Superior temporal gyrus (tissue), 1 donor: Measurements from ENCODE around the gene SLC46A2.

Experiments used
- DNase-seq: peaks from one replicate; pipeline ENCODE4 v3.0.0-alpha.2; 2016; ENCODE audit errors: extremely low spot score

Gene SLC46A2

GRCh38 chr9:112885324-112885723 lies 5.4 kb downstream of the SLC46A2 start:
- DNase-seq: no peak

GRCh38 chr9:112884721-112885120 lies 6.0 kb downstream of the SLC46A2 start:
- no peak for DNase-seq

- DNase-seq: no peak
These were observed 6.6 kb downstream of the SLC46A2 start for GRCh38 chr9:112884101-112884500.

- DNase-seq: no peak
These were observed 9.3 kb downstream of the SLC46A2 start for GRCh38 chr9:112881331-112881730.

GRCh38 chr9:112880650-112881049 lies 10.0 kb downstream of the SLC46A2 start:
- DNase-seq: no peak

GRCh38 chr9:112878752-112879151 lies 11.9 kb downstream of the SLC46A2 start:
- no peak for DNase-seq

GRCh38 chr9:112873773-112874405 lies 16.8 kb downstream of the SLC46A2 start:
- no peak for DNase-seq

GRCh38 chr9:112872019-112872418 lies 18.7 kb downstream of the SLC46A2 start:
- no peak for DNase-seq

GRCh38 chr9:112870556-112870955 lies 20.1 kb downstream of the SLC46A2 start:
- DNase-seq: no peak

GRCh38 chr9:112869917-112870316 lies 20.8 kb downstream of the SLC46A2 start:
- DNase-seq: no peak

GRCh38 chr9:112869041-112869529 lies 21.6 kb downstream of the SLC46A2 start:
- no peak for DNase-seq

- no peak for DNase-seq
These were observed 22.2 kb downstream of the SLC46A2 start for GRCh38 chr9:112868461-112868860.

- DNase-seq: no peak
These were observed 23.2 kb downstream of the SLC46A2 start for GRCh38 chr9:112867275-112867991.

GRCh38 chr9:112866662-112867274 lies 23.9 kb downstream of the SLC46A2 start:
- no peak for DNase-seq

- DNase-seq: no peak
These were observed 25.7 kb downstream of the SLC46A2 start for GRCh38 chr9:112864982-112865381.

- no peak for DNase-seq
These were observed 26.3 kb downstream of the SLC46A2 start for GRCh38 chr9:112864403-112864802.

GRCh38 chr9:112863746-112864145 lies 26.9 kb downstream of the SLC46A2 start:
- no peak for DNase-seq

- no peak for DNase-seq
These were observed 27.5 kb downstream of the SLC46A2 start for GRCh38 chr9:112863214-112863613.

- DNase-seq: no peak
These were observed 28.8 kb downstream of the SLC46A2 start for GRCh38 chr9:112861638-112862555.

GRCh38 chr9:112861155-112861554 lies 29.5 kb downstream of the SLC46A2 start:
- no peak for DNase-seq

GRCh38 chr9:112860451-112860850 lies 30.2 kb downstream of the SLC46A2 start:
- DNase-seq: no peak

- DNase-seq: no peak
These were observed 32.0 kb downstream of the SLC46A2 start for GRCh38 chr9:112858625-112859147.
